Astrocyte of the spinal cord (primary cell): Measurements from ENCODE around the gene DYSF.

Experiments
- DNase-seq: peaks from one replicate; pipeline ENCODE4 v3.0.0; 2011; ENCODE audit warnings: low read depth, low spot score
- H3K4me3 ChIP-seq: 2 replicates; pipeline ENCODE4 v1.5.1; 2011; ENCODE audit warnings: low read depth, mild to moderate bottlenecking, low read length, moderate library complexity
- in situ Hi-C: cut with HindIII; loops from 2 replicates; pipeline ENCODE4 v1.10.0; 2017; ENCODE audit warnings: low sequenced_read_pairs
- TF ChIP-seq, protein P1 (sequence below): IDR thresholded peaks from 2 replicates; pipeline ENCODE4 v1.5.1; 2012; ENCODE audit warnings: low read depth, mild to moderate bottlenecking, low read length, inconsistent platforms

Gene DYSF

DNA sequence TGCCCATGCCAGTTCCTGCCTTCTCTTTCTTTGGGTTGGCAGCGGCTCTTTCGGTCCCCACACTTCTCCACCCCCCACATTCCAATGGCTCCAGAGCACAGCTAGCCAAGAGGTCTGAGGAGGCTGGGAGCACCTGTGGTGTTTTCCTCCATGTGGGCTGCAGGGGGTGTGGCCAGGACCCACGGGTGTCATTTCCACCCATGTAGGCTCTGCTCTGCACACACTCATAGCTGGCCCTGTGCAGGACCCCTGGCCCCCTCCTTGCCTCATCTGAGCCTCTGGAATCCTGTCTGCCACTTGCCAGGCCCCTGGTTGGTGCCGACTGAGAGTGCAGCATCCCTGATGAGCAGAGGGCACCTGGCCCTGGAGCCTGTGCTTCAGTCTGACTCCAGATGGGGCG, 46.3 kb downstream of the DYSF start:
- in situ Hi-C loops, result no loop called here
- no peak for DNase-seq

DNA sequence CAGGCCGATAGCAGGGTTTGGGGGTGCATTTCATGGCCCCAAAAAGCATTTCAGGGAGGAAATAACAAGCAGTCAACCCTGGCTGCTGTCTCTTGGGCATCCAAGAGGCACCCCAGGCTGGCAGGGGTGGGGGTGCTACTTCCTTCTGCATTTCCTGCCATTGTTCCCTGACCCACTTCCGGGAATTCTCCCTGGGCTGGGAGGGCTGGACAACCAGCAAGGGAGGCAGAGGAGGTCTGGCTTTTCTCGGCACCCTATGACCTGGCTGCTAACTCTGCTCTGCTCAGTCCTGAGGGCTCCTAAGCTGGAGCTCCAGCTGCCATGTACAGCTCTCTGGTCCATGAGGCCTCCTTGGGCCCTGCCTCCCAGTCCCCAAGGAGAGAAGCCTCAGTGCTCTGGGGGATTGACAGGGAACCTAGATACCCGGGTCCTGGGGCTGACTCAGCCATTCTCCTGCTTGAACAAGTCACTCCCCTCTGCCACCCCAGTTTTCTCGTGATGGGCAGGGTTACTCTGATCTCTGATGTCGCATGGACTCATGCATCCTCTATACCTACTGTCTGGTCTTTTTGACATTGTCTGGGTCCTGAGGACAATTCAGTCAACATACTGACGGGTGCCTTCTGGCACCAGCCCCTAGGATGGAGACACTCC, 47.2 kb downstream of the DYSF start:
- TF ChIP-seq, protein P1, sequence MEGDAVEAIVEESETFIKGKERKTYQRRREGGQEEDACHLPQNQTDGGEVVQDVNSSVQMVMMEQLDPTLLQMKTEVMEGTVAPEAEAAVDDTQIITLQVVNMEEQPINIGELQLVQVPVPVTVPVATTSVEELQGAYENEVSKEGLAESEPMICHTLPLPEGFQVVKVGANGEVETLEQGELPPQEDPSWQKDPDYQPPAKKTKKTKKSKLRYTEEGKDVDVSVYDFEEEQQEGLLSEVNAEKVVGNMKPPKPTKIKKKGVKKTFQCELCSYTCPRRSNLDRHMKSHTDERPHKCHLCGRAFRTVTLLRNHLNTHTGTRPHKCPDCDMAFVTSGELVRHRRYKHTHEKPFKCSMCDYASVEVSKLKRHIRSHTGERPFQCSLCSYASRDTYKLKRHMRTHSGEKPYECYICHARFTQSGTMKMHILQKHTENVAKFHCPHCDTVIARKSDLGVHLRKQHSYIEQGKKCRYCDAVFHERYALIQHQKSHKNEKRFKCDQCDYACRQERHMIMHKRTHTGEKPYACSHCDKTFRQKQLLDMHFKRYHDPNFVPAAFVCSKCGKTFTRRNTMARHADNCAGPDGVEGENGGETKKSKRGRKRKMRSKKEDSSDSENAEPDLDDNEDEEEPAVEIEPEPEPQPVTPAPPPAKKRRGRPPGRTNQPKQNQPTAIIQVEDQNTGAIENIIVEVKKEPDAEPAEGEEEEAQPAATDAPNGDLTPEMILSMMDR, result no peak
- in situ Hi-C loops, result no loop called here
- DNase-seq, result no peak
- H3K4me3 ChIP-seq, result no peak overlapping the region

More for the DNA sequence above, 46.3 kb downstream of the DYSF start:
- TF ChIP-seq, protein P1, result no peak
- no peak overlapping the region for H3K4me3 ChIP-seq

DNA sequence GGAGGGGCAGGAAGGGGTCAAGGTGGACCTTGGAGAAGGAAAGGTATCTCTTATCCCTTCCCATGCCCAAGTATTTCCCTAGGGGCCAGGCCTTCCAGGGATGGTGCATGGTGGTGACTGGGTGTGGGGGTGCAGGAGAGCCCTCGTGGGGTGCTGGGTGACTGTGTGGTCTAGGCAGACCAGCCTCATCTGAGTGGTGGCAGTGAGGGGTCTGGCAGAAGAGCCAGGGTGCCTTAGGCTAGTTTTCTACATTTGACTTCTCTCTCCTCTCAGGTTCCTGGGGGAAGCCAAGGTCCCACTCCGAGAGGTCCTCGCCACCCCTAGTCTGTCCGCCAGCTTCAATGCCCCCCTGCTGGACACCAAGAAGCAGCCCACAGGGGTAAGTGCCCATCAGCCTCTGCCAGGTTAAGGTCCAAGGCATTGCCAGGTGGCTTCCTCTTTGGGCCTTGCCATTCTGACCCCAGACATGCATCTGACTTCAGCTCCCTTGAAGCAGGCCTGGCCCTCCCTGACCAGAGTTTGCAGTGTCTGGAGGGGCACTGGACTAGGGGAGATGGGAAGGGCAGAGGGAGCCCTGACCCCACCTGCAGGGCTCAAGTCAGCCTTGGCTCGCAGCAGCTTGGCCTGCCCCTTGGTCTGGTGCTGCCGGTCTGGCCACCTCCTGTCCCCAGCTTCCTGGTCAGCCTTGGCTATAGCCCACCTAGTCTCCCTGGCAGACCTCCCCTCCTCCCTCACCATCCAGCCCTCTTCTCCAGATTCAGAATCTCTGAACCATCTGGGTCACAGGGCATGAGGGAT, 49.8 kb downstream of the DYSF start:
- no peak for DNase-seq
- TF ChIP-seq, protein P1, result no peak
- H3K4me3 ChIP-seq, result no peak overlapping the region
- in situ Hi-C loops, result no loop called here

DNA sequence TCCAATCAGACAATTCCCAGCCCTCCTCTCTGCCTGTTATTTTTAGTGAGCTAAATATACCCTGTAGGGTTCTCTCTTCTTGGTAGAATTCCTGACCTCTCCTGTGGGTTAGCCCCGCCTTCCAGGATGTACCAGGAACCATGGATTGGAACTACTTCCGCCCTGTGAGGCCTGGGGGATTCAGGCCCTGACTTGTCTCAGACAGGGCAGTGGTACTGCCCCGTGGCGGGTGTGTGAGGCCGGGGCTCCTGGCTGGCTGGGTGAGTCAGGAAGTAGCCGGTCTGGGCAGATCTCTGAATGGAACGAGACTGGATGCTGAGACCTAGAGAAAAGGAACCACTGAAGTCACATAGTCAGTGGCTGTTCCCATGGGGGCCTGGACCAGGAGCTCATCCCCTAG, 50.5 kb downstream of the DYSF start:
- no peak overlapping the region for H3K4me3 ChIP-seq
- in situ Hi-C loops, result no loop called here
- TF ChIP-seq, protein P1, result no peak
- no peak for DNase-seq

DNA sequence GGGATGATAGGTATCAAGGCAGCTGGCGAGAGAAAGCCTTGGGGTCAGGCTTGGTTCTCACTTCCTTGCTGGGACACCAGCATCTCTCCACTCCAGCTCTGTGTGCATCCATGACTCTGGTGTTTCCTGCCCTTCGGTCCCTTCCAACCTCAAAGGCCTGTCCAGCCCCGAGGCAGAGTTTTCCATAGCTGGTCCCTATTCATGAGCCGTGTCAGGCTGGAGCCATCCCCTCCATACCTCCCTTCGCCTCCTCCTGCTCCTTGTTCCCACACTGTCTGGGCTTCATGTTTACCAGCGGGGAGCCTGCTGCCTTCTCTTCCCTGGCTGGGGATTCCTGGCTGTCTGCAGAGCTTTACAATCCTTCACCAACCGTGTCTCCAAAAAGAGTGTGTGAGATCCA, 51.2 kb downstream of the DYSF start:
- DNase-seq, result no peak
- in situ Hi-C loops, result no loop called here
- no peak overlapping the region for H3K4me3 ChIP-seq
- TF ChIP-seq, protein P1, result no peak

DNA sequence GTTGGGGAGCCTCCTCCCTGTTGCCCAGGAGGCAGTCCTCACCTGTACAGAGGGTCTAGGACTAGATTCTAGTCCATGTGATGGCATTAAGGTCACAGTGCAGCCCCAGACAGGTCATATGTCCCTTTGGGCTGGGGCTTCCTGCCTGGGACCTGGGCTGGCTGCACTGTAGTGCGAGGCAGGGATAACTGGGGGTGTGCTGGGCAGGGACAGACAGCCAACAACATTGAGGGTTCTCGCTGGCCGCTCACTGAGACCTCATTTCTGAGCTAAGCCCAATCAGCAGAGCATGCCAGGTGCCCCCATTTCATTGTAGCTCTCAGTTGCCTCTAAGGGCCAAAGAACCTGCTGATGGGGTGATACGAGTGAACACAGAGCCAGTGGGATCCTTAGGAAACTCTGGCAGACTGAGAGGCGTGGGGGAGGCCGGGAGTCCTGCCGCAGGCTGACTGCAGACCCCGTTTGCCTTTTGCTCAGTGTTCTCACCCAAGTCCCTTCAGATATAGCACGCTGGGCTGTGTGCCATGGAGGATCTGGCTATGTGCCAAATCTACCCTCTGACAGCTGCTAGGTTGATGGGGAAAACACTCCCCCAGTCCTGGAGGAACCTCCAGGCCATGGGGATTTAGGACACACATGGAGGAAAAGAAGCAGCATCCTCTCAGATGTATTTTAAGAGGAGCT, 51.9 kb downstream of the DYSF start:
- in situ Hi-C loops, result no loop called here
- TF ChIP-seq, protein P1, result no peak
- H3K4me3 ChIP-seq, result no peak overlapping the region
- no peak for DNase-seq
